Activated naive CD8-positive, alpha-beta T cell treated with anti-CD3 and anti-CD28 coated beads, Interleukin-2, amount 50 U/mL, for 24 hours (primary cell): Measurements from ENCODE around the gene GOLGA6L2.
"Not testable (repeated sequence)": the region's sequence is repeated elsewhere in the genome, so short reads cannot be mapped to it uniquely, and the experiment has no call there.

Source experiments
- ATAC-seq: fragments of 150-1000 bp; cut with Tn5 transposase; one replicate; pipeline ENCODE4 v1.10.0; 2021
- DNase-seq: peaks from one replicate; pipeline ENCODE4 v3.0.0; 2021
- H3K27ac Mint-ChIP-seq: one replicate; pipeline ENCODE4 v1.8.0; 2021; ENCODE audit warnings: mild to moderate bottlenecking, mixed read lengths
- H3K27me3 Mint-ChIP-seq: one replicate; pipeline ENCODE4 v1.8.0; 2021; ENCODE audit warnings: mixed read lengths
- H3K36me3 Mint-ChIP-seq: one replicate; pipeline ENCODE4 v1.8.0; 2021; ENCODE audit warnings: low read depth, mixed read lengths
- H3K4me1 Mint-ChIP-seq: one replicate; pipeline ENCODE4 v1.8.0; 2021; ENCODE audit warnings: mixed read lengths
- H3K4me3 Mint-ChIP-seq: one replicate; pipeline ENCODE4 v1.8.0; 2021; ENCODE audit warnings: mild to moderate bottlenecking, moderate library complexity, mixed read lengths
- H3K9me3 Mint-ChIP-seq: one replicate; pipeline ENCODE4 v1.8.0; 2021; ENCODE audit warnings: mixed read lengths

GOLGA6L2 gene

DNA sequence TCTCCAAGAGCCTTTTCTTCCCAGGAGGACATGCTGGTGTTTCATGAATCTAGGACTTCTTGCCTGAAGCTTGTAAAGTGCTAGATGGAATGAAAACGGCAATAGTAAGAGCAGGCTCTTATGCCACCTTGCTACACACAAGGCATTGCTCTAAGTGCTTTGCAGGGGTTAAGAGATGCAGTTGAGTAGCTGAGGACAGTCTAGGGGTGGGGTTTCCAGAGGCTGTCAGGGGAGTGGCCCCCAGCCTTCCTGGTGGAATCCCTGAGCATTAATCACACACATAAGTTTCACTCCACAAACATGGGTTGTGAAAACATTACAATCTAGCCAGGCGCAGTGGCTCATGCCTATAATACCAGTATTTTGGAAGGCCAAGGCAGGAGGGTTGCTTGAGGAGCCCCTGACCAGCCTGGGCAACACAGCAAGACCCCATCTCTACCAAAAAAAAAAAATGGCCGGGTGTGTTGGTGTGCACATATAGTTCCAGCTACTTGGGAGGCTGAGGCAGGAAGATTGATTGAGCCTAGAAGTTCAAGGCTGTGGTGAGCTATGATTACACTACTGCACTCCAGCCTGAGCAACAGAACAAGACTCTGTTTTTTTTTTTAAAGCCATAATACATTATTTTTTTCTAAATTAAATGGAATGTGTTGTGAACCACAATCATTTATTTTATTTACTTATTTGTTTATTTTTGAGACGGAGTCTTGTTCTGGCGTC is 34.0 kb downstream of the GOLGA6L2 start:
- H3K9me3 Mint-ChIP-seq, ATAC-seq, H3K4me3 Mint-ChIP-seq, DNase-seq, H3K36me3 Mint-ChIP-seq, H3K4me1 Mint-ChIP-seq, H3K27me3 Mint-ChIP-seq, H3K27ac Mint-ChIP-seq: not testable (repeated sequence)

DNA sequence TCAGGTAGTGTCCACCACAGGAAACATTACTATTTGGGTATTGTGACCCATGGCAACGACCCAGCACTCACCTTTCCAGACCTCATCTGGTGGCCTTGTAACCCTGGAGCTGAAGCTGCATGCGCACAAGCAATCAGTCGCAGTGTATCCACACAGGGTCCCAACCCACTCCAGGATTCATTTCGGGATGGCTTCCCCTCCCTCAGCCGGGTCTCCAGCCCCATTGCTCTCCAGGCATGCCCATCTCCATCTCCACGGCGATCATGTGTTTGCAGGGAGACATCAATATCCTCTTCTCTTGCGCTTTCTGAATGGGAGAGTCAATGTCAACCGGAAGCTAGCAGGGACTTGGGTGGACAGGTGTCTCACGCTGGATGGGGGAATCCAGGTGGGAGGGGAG is 35.2 kb downstream of the GOLGA6L2 start:
- Mint-ChIP-seq H3K9me3 (no peaks in the 10 kb centered on the region), H3K4me1 (no peaks in the 10 kb centered on the region), H3K36me3 (no peaks in the 10 kb centered on the region), H3K27me3 (no peaks in the 10 kb centered on the region), H3K4me3 (no peak overlapping the region), H3K27ac (no peak overlapping the region)
- DNase-seq = no peak
- no peak for ATAC-seq

DNA sequence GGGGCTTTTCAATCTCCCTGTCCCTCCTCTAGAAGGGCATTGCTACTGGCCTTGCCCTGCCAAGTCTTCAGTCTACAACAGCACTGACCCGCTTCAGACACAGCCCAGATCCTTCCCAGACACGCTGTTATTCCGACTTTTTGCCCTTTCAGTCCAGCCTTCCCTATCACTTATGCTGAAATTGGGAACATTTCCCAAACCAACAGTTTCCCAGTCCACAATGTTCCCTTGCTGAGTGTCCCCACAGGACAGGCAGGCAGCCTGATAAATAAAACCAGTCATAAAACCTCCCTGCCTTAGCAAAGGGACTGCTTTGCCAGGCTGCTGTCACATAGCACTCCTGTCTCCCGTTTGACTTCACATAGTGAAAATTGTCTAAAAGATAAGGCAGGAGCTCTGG is 43.5 kb downstream of the GOLGA6L2 start:
- DNase-seq = no peak
- no peak overlapping the region for H3K4me3 Mint-ChIP-seq
- ATAC-seq = no peak
- H3K27me3 Mint-ChIP-seq = no peaks in the 10 kb centered on the region
- no peaks in the 10 kb centered on the region for H3K9me3 Mint-ChIP-seq
- H3K36me3 Mint-ChIP-seq = no peaks in the 10 kb centered on the region
- H3K27ac Mint-ChIP-seq = no peak overlapping the region
- H3K4me1 Mint-ChIP-seq = no peaks in the 10 kb centered on the region

DNA sequence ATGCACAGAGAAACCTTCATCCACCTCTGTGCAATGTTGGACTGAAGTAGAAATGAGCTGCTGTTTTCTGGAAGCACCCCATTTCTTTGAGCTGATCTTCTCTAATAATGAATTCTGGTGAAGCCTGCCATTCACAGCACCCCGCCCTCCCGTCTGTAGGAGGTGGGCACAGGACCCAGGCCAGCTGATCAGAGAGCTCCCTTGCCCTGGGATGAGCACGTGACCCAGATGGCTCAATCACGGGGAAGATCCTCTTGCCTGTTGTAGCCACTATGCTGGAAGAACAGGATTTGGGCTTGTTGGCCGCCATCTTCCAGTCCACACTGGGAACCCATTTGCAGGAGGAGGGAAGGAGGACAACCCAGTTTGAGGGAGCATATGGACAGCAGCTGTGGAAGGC is 44.5 kb downstream of the GOLGA6L2 start:
- H3K9me3 Mint-ChIP-seq = no peaks in the 10 kb centered on the region
- no peak overlapping the region for H3K27ac Mint-ChIP-seq
- DNase-seq = no peak
- no peak overlapping the region for H3K4me3 Mint-ChIP-seq
- H3K36me3 Mint-ChIP-seq = no peaks in the 10 kb centered on the region
- ATAC-seq = no peak
- no peaks in the 10 kb centered on the region for H3K27me3 Mint-ChIP-seq
- H3K4me1 Mint-ChIP-seq = no peaks in the 10 kb centered on the region

DNA sequence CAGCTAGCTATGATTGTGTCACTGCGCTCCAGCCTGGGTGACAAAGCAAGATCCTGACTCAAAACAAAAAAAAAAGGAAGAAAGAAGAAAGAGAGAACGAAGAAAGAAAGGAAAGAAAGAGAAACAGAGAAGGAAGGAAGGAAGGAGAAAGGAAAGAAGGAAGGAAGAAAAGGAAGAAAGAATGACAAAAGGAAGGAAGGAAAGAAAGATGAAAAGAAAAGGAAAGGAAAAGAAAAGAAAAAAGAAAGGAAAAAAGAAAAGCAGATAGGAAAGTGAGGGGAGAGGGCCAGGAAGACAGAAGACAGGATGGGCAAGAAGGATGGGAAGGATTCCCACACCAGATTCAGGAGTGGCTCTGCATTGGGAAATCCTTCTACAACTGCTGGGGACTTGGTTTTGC is 44.9 kb downstream of the GOLGA6L2 start:
- Mint-ChIP-seq H3K4me1 (no peaks in the 10 kb centered on the region), H3K27me3 (no peaks in the 10 kb centered on the region), H3K4me3 (no peak overlapping the region), H3K36me3 (no peaks in the 10 kb centered on the region), H3K9me3 (no peaks in the 10 kb centered on the region), H3K27ac (no peak overlapping the region)
- DNase-seq = no peak
- no peak for ATAC-seq

DNA sequence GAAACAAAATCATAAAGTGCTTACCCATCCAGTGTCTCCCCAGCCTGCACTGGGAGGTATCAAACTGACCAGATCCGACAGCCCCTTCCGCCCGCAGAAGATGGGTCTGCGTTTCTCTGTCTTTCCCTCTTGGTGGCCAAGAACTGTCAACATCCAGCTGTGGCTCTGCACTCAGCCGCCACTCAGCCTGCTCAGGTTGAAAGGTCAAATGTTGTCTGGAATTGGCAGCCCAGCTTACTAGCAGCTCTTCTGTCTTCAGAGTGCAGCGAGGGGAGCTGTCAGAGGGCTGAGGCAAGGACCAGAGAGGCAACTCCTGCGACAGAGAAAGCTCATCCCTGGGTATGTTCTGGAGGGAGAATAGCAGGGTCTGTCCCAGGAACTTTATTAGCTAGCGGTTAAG is 45.4 kb downstream of the GOLGA6L2 start:
- no peak overlapping the region for H3K4me3 Mint-ChIP-seq
- DNase-seq = no peak
- no peaks in the 10 kb centered on the region for H3K36me3 Mint-ChIP-seq
- H3K27me3 Mint-ChIP-seq = no peaks in the 10 kb centered on the region
- no peak for ATAC-seq
- no peaks in the 10 kb centered on the region for H3K4me1 Mint-ChIP-seq
- H3K9me3 Mint-ChIP-seq = no peaks in the 10 kb centered on the region
- no peak overlapping the region for H3K27ac Mint-ChIP-seq

DNA sequence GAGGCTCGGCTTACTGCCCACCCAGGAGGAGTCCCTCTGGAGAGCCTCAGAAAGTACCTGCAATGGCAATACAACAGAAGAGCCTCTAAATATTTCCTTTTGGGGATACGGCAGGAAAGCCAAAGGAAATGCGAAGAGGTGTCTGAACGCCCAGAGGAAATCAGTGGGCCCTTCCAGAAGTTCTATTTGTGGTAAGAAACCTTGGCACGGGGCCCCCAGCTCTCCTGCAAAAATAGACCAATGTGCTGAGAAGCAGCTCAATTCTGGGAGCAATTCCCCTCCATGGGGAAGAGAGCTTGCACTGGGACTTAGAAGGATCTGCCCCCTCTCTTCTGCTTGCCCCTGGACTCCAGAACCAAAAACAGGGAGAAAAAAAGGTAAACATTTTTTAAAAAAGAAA is 47.8 kb downstream of the GOLGA6L2 start:
- not testable (repeated sequence) for ATAC-seq, H3K4me1 Mint-ChIP-seq

DNA sequence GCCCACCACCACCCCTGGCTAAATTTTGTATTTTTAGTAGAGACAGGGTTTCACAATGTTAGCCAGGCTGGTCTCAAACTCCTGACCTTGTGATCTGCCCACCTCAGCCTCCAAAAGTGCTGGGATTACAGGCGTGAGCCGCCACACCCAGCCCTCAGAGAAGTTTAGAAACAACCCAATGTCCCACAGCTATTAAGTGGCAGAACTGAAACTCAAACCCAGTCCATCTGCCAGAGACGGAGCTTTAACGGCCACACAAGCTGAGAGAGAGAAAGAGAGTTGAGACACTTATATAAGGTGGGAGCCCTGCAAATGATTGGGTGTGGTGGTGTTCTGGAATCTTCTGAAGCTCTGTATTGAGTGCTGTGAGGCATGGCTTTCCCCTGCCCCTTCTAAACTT is 48.7 kb downstream of the GOLGA6L2 start:
- not testable (repeated sequence) for H3K27ac Mint-ChIP-seq, ATAC-seq, H3K4me3 Mint-ChIP-seq, H3K4me1 Mint-ChIP-seq, DNase-seq, H3K27me3 Mint-ChIP-seq, H3K9me3 Mint-ChIP-seq, H3K36me3 Mint-ChIP-seq

More for the DNA sequence above, 47.8 kb downstream of the GOLGA6L2 start:
- not testable (repeated sequence) for H3K27me3 Mint-ChIP-seq, H3K36me3 Mint-ChIP-seq, H3K27ac Mint-ChIP-seq, DNase-seq, H3K9me3 Mint-ChIP-seq, H3K4me3 Mint-ChIP-seq

DNA sequence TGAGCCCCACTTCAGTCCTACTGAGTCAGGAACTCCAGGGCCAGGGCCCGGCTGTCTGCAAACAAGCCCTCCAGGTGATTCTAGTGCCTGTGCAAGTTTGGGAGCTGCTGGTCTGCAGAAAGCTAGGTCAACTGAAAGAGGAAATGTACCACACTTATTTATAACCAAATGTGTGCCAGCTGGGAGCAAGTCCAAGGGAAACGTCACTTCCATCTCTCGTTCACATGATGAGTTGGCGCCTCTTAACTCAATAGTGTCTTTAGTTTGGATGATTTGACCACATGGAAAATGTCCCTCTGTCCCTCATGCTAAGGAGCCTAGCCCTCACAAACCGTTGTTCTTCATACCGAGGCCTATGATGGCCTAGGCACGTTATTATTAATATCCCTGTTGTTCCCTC is 49.3 kb downstream of the GOLGA6L2 start:
- no peaks in the 10 kb centered on the region for H3K27me3 Mint-ChIP-seq
- no peaks in the 10 kb centered on the region for H3K4me1 Mint-ChIP-seq
- ATAC-seq = no peak
- H3K36me3 Mint-ChIP-seq = no peaks in the 10 kb centered on the region
- H3K4me3 Mint-ChIP-seq = no peak overlapping the region
- H3K27ac Mint-ChIP-seq = no peak overlapping the region
- no peaks in the 10 kb centered on the region for H3K9me3 Mint-ChIP-seq
- no peak for DNase-seq

DNA sequence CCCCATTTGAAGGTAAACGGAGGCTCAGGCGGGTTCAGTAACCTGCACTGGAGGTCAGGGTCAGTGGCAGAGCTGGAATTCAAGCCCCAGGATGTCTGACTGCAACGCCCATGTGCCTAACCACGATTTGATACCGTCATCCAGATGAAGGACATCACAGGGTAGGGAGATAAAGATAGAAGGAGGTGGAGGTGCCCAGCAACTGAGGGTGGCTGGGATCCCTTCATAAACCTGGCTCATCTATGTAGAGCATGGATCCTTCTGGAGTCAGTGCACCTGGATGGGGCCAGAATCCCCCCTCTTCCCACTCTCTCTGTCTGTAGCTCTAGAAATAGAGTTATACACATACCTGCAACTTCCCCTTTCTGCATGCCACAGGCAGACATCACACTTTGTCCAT is 51.2 kb downstream of the GOLGA6L2 start:
- H3K9me3 Mint-ChIP-seq = no peaks in the 10 kb centered on the region
- no peak for ATAC-seq
- no peak overlapping the region for H3K4me3 Mint-ChIP-seq
- H3K27me3 Mint-ChIP-seq = no peaks in the 10 kb centered on the region
- DNase-seq = no peak
- H3K27ac Mint-ChIP-seq = no peak overlapping the region
- H3K4me1 Mint-ChIP-seq = no peaks in the 10 kb centered on the region
- no peaks in the 10 kb centered on the region for H3K36me3 Mint-ChIP-seq

DNA sequence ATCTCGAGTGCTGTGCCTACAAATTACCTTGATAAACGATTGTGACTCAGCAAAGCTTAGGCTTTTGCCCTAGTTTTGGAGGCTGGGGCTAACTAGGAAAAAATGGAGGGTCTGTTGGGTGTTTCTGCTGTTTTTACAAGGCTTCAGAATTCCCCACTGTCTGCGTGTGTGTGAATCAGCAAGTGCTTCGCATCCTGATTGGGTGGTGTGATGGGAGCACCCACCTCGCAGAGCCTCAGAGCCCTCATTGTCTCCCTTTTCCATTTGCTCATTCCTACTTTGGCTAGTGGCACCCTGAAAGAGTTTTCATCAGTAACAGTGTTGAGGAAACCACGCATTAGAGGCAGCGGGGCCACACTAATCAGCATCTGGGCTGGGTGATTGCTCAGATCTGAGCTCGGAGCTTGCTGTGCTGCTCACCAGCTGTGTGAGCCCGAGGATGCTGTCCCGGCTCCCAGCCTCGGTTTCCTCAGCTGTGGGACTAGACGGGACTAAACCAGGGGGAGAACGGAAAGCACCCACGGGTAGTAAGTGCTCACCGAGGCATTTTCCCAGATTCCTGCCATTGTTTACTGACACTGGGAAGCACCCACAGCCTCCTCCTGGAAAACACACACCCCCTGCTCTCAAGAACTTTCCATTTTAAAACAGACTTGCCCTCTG is 51.9 kb downstream of the GOLGA6L2 start:
- no peak overlapping the region for H3K27ac Mint-ChIP-seq

More for the DNA sequence above, 51.9 kb downstream of the GOLGA6L2 start:
- H3K4me3 Mint-ChIP-seq = no peak overlapping the region
- no peaks in the 10 kb centered on the region for H3K9me3 Mint-ChIP-seq
- ATAC-seq (no peak), DNase-seq (no peak)
- no peaks in the 10 kb centered on the region for H3K36me3 Mint-ChIP-seq
- H3K4me1 Mint-ChIP-seq = no peaks in the 10 kb centered on the region
- H3K27me3 Mint-ChIP-seq = no peaks in the 10 kb centered on the region
